HG02884 (cell line): ENCODE results near the gene PPP5C.
"Not testable (repeated sequence)": the region's sequence is repeated elsewhere in the genome, so short reads cannot be mapped to it uniquely, and the experiment has no call there.

ENCODE experiments used
- ATAC-seq: cut with Tn5 transposase; IDR thresholded peaks from one replicate; pipeline ENCODE4 v1.9.1; 2021; ENCODE audit warnings: mild to moderate bottlenecking, moderate library complexity; ENCODE audit not compliant: unreplicated experiment

Gene PPP5C

GRCh38 chr19:46427518-46428045 is 80.7 kb downstream of the PPP5C start:
- ATAC-seq, result no peak

- ATAC-seq, result no peak
These were observed 81.6 kb downstream of the PPP5C start, which contains the start of gene PNMA8C for GRCh38 chr19:46428239-46429135. PNMA8C (minus strand) TSS chr19:46428936; CDS start chr19:46428359, 577 bp downstream.

GRCh38 chr19:46429999-46430398 is 83.1 kb downstream of the PPP5C start:
- ATAC-seq, result no peak

GRCh38 chr19:46431824-46432223 is 84.9 kb downstream of the PPP5C start:
- no peak for ATAC-seq

GRCh38 chr19:46433470-46433869 is 86.6 kb downstream of the PPP5C start:
- not testable (repeated sequence) for ATAC-seq

GRCh38 chr19:46435009-46435408 is 88.1 kb downstream of the PPP5C start:
- no peak for ATAC-seq

GRCh38 chr19:46435689-46436088 is 88.8 kb downstream of the PPP5C start:
- not testable (repeated sequence) for ATAC-seq
